Measurements from ENCODE around the gene NSD2. TPM values are rescaled to one million over a fixed set of nuclear protein-coding genes. Genes with fewer than 3 reads are reported as not detected.

NSD2 gene
- total RNA-seq, 2 donors from 2014 or later, result 153 to 208 TPM

DNA sequence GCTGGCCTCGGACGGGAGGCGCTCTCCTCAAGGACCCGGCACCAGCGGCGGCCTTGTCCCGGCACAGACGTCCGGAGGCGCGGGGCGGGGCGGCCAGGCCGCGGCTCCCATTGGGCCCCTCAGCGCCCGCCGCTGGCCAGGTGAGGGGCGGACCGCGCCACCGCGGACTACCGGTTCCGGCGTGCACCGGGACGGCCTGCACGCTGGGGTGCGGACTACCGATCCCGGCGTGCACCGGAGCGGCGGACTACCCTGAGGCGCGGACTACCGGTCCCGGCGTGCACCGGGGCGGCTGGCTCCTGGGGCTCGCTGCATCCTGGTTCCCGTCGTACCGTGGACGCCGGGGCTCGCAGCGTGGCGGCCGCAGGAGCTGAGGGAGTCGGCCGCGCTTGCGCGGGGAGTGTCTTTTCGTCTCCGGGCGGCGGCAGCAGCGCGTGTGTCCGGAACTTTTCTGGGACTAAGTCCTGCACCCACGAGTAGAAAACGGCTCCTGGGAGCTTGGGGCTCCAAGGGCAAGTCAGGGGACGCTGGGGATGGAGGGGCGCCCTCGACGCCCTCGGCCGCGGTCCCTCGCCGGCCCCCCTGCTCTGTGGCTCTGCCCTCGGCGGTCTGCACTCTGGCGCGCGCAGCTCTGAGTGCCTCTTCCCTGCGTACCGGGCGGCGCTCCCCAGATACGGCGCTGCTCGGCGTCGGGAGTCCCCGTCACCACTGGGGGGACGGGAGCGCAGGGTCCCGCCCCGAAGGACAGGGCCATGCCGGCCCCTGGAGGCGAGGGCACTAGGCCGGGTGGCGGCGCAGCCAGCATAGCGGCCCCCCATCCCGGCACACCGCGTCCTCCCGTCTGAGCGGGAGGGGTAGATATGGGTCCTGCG, 14.9 kb upstream of the NSD2 start, which contains the start of gene LETM1:
Gene LETM1 (minus strand): TSS at position 86 of the 872 bp plus-strand sequence. CDS start 206 bp downstream, outside the sequence.
- no peak within 1 kb of the TSS for H3K27ac ChIP-seq (ENCODE audit: low read depth, low read length)
- Mint-ChIP-seq H3K4me3 (peak within 1 kb of the TSS; percentile 71), H3K9me3 (no peaks in the 10 kb centered on the region), H3K27me3 (ENCODE audit: insufficient read depth) (peaks cover 42% of the 10 kb centered on the region), H3K4me1 (peaks cover 19% of the 10 kb centered on the region), H3K36me3 (ENCODE audit: low read depth) (peaks cover 2% of the 10 kb centered on the region), H3K27ac (no peak within 1 kb of the TSS)
- H3K27me3 ChIP-seq (ENCODE audit: control insufficient read depth, insufficient read depth, low read length, poor library complexity, severe bottlenecking), result peaks cover 42% of the 10 kb centered on the region
- H3K36me3 ChIP-seq (ENCODE audit: control insufficient read depth, insufficient read depth, low read length), result no peaks in the 10 kb centered on the region
- 0% methylated on average over 46 to 107 of the region's 107 CpGs for WGBS, 2 experiments (ENCODE audit: insufficient coverage in 1 of 2, insufficient read length in 1 of 2)
- no peaks in the 10 kb centered on the region for H3K9me3 ChIP-seq (ENCODE audit: control insufficient read depth, low read length)
- no peaks in the 10 kb centered on the region for H3K4me1 ChIP-seq (ENCODE audit: control insufficient read depth, insufficient read depth, low read length)
- peak within 1 kb of the TSS; percentile 59 for H3K9ac ChIP-seq (ENCODE audit: extremely low read depth, low read length, poor library complexity, severe bottlenecking)
- TF ChIP-seq, protein P1, sequence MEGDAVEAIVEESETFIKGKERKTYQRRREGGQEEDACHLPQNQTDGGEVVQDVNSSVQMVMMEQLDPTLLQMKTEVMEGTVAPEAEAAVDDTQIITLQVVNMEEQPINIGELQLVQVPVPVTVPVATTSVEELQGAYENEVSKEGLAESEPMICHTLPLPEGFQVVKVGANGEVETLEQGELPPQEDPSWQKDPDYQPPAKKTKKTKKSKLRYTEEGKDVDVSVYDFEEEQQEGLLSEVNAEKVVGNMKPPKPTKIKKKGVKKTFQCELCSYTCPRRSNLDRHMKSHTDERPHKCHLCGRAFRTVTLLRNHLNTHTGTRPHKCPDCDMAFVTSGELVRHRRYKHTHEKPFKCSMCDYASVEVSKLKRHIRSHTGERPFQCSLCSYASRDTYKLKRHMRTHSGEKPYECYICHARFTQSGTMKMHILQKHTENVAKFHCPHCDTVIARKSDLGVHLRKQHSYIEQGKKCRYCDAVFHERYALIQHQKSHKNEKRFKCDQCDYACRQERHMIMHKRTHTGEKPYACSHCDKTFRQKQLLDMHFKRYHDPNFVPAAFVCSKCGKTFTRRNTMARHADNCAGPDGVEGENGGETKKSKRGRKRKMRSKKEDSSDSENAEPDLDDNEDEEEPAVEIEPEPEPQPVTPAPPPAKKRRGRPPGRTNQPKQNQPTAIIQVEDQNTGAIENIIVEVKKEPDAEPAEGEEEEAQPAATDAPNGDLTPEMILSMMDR (conservative IDR thresholded peaks at IDR 0.05), result peak; percentile 50
- DNase-seq, result peak; percentile 97
- H3K4me3 ChIP-seq (ENCODE audit: low read length), result peak within 1 kb of the TSS; percentile 86

DNA sequence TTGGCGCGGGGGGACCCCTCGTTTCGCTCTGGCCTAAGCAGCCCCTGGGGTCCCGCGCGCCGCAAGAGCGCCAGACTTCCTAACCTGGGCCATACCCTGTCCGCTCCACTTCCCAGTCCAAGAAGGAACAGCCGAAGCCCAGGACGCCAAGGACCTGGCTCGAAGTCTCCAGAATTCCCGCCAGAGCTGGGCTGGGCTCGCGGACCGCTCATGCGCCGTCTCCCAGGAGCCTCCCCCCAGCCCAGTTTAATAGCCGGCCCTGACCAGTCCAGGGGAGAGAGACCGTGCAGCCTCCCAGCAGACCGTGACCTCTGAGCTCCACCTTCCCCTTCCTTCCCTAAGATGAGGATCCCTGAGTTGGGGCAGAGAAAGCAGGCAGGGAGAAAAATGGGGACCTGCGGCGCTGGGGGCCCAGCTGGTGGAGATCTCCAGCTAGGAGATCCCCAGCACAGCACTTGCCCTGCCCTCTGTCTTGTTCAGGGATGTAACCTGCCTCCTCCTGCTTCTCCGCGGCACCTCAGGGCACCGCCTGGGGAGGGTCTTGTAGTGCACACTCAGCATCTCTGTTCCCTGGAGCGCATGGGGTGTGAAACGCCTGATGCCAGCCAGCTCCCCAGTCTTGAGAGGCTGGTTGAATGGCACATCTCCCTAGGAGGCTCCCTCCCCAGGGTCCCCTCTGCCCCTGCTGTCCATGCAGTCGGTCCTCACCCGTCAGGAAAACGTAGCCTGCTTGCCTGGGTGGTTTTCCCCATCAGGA, 14.1 kb upstream of the NSD2 start:
- Histone ChIP-seq H3K27ac (ENCODE audit: low read depth, low read length) (no peak overlapping the region), H3K9ac (ENCODE audit: extremely low read depth, low read length, poor library complexity, severe bottlenecking) (no peak overlapping the region), H3K4me1 (ENCODE audit: control insufficient read depth, insufficient read depth, low read length) (no peaks in the 10 kb centered on the region), H3K4me3 (ENCODE audit: low read length) (peak overlapping the region; percentile 86), H3K36me3 (ENCODE audit: control insufficient read depth, insufficient read depth, low read length) (no peaks in the 10 kb centered on the region), H3K9me3 (ENCODE audit: control insufficient read depth, low read length) (no peaks in the 10 kb centered on the region), H3K27me3 (ENCODE audit: control insufficient read depth, insufficient read depth, low read length, poor library complexity, severe bottlenecking) (peaks cover 50% of the 10 kb centered on the region)
- Mint-ChIP-seq H3K9me3 (no peaks in the 10 kb centered on the region), H3K4me1 (peaks cover 18% of the 10 kb centered on the region), H3K36me3 (ENCODE audit: low read depth) (peaks cover 2% of the 10 kb centered on the region), H3K27ac (no peak overlapping the region), H3K4me3 (peak overlapping the region; percentile 71), H3K27me3 (ENCODE audit: insufficient read depth) (peaks cover 50% of the 10 kb centered on the region)
- TF ChIP-seq, protein P1 (conservative IDR thresholded peaks at IDR 0.05), result peak; percentile 6
- peak; percentile 68 for DNase-seq
- 31 to 46% methylated on average over 13 to 32 of the region's 32 CpGs for WGBS, 2 experiments (ENCODE audit: insufficient coverage in 1 of 2, insufficient read length in 1 of 2)

DNA sequence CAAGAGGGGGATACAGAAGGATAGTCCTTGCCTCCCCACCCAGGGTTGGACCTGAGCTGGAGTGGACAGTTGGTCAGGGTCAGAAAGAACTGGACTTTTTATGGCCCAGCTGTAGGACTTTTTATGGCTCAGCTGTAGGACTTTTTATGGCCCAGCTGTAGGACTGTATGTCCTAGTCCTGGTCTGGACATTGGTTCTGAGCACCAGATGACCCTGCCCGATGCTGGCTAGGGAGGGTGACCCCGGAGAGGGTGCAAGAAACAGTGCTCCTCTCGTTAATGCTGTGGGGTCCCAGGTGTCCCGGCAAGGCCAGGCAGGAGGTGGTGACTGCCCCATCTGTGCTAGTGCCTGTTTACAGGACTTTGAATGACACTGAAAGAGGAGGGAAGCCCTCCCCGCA, 13.3 kb upstream of the NSD2 start:
- H3K4me1 Mint-ChIP-seq, result peaks cover 14% of the 10 kb centered on the region
- H3K27ac Mint-ChIP-seq, result no peak overlapping the region
- peaks cover 56% of the 10 kb centered on the region for H3K27me3 Mint-ChIP-seq (ENCODE audit: insufficient read depth)
- Histone ChIP-seq H3K9ac (ENCODE audit: extremely low read depth, low read length, poor library complexity, severe bottlenecking) (no peak overlapping the region), H3K9me3 (ENCODE audit: control insufficient read depth, low read length) (no peaks in the 10 kb centered on the region), H3K27ac (ENCODE audit: low read depth, low read length) (no peak overlapping the region), H3K4me3 (ENCODE audit: low read length) (no peak overlapping the region), H3K27me3 (ENCODE audit: control insufficient read depth, insufficient read depth, low read length, poor library complexity, severe bottlenecking) (peaks cover 57% of the 10 kb centered on the region), H3K36me3 (ENCODE audit: control insufficient read depth, insufficient read depth, low read length) (no peaks in the 10 kb centered on the region), H3K4me1 (ENCODE audit: control insufficient read depth, insufficient read depth, low read length) (no peaks in the 10 kb centered on the region)
- TF ChIP-seq, protein P1 (conservative IDR thresholded peaks at IDR 0.05), result no peak
- H3K36me3 Mint-ChIP-seq (ENCODE audit: low read depth), result peaks cover 2% of the 10 kb centered on the region
- no peak overlapping the region for H3K4me3 Mint-ChIP-seq
- no peak for DNase-seq
- WGBS, 2 experiments (ENCODE audit: insufficient coverage in 1 of 2, insufficient read length in 1 of 2), result 82% methylated on average over 5 of the region's 5 CpGs; no CpG with 5 or more reads in 1 of the 2 experiments
- no peaks in the 10 kb centered on the region for H3K9me3 Mint-ChIP-seq
